Hippocampal formation (tissue), 2 donors: ENCODE results near the gene SYN1.
"Not testable (repeated sequence)": the region's sequence is repeated elsewhere in the genome, so short reads cannot be mapped to it uniquely, and the experiment has no call there.

ENCODE experiments used
- DNase-seq, 2 donors: peaks; one replicate each; lab custom pipeline; 2025; lab: John Stamatoyannopoulos, UW

SYN1 gene

GRCh38 chrX:47634871-47635575, 15.4 kb upstream of the SYN1 start:
- DNase-seq: no peak

- no peak for DNase-seq
Observed at GRCh38 chrX:47633689-47634590, 14.3 kb upstream of the SYN1 start.

GRCh38 chrX:47632666-47633065, 13.0 kb upstream of the SYN1 start:
- DNase-seq: no peak

DNA sequence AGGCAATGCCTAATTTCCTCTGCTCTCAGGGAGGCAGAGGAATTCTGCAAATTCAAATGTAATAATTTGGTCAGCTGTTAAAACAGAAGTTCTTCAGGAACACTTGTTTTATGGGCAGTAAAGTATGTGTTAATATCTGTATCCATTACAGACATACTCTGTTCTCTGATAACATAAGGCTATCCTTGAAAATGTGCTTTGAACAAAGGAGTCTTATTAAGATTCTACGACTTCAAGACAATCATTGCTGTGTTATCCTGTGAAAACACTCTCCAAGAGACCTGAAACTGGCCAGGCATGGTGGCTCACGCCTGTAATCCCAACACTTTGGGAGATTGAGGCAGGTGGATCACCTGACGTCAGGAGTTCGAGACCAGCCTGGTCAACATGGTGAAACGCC, 12.0 kb upstream of the SYN1 start:
- no peak for DNase-seq

DNA sequence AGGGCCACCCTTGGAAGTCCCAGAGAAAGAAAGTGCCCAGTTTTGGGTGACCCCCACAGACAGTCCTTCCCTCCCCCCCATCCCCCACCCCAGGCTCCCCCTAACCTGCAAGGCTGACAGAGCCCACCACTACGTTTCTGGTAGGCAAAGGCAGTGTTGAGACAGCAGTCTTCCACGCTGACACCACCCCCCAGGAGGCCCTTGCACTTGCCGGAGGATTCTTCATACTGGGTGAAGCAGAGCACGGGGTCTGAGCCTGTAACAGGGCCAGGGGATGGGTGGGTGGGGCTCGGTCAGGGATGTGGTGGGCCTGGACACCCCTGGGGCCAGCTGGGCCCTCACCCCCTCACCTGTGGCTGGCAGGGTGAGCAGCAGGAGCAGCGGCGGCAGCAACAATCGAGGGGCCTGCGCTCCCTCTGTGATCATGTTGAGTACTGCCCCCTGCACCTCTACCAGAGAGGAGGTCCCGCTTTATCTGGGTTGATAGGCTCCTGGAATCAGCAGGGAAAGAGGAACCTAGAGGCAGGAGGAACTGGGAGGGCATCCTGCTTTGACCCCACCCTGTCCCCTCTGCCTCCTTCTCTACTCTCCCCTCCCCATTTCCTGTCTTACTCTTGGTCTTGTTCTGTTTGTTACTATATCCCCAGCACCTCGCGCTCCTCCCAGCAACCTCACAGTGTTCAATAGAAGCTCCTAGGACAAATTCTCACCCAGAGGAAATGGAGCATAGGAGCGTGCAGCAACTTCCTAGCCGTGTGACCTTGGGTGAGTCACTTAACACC, 10.0 kb upstream of the SYN1 start, which contains the start of gene CFP:
CFP (minus strand) TSS at position 512 of the 782 bp plus-strand sequence; CDS start at position 426, 86 bp downstream.
- DNase-seq: no peak

DNA sequence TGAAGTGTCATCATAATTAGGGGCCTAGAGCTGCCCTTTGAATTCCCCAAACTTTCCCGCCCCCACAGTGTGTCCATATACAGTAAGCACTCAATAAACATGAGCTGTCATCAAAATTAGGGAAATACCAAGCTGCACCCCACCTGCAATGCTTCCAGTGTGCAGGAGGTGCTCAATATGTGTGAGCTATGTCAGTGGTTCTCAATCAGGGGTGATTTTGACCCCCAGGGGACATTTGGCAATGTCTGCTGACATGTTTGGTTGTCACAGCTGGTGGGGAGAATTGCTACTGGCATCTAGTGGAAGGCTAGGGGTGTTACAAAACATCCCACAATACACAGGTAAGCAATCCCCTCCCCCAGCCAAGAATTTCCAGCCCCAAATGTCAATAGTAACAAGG, 9.3 kb upstream of the SYN1 start:
- no peak for DNase-seq

- no peak for DNase-seq
Observed at GRCh38 chrX:47625365-47625764, 5.7 kb upstream of the SYN1 start.

GRCh38 chrX:47623540-47624027, 3.9 kb upstream of the SYN1 start:
- peak; percentile 10 to 16 for DNase-seq

GRCh38 chrX:47621851-47622250, 2.2 kb upstream of the SYN1 start:
- no peak for DNase-seq

- DNase-seq: no peak
Observed at GRCh38 chrX:47620303-47620685, 637 bp upstream of the SYN1 start.

DNA sequence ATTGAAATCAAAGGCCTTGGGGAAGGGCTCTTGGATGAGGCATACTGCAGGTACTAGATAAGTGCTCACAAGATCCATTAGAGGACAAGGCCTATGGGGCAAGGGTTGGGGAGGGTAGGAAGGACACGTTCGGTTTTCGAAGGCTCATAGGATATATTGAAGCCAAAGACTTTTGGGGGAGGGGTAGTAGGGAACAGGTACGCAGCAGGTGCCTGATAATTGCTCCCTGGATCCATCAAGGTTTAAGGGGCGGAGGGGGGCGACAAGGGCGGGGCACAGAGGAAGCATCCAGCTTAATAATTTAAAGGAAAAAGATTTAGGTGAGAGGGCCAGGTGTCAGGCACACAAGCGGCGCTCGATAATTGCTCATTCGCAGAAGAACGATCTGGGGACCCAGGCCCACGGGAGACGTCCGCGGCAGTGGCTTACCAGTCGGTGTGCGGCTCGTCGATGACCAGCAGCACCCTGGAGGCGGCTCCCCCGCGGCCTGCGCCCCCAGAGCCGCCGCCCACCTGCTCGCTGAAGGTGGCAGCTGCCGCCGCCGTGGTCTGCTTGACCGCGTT, 653 bp downstream of the SYN1 start:
- no peak for DNase-seq

- DNase-seq: no peak
Observed at GRCh38 chrX:47614618-47615017, 5.0 kb downstream of the SYN1 start.

GRCh38 chrX:47613082-47613481, 6.6 kb downstream of the SYN1 start:
- DNase-seq: no peak

GRCh38 chrX:47612418-47612817, 7.2 kb downstream of the SYN1 start:
- DNase-seq: no peak

- DNase-seq: no peak
Observed at GRCh38 chrX:47611926-47612325, 7.7 kb downstream of the SYN1 start.

- no peak for DNase-seq
Observed at GRCh38 chrX:47611489-47611888, 8.2 kb downstream of the SYN1 start.

GRCh38 chrX:47610511-47610910, 9.1 kb downstream of the SYN1 start:
- DNase-seq: no peak

DNA sequence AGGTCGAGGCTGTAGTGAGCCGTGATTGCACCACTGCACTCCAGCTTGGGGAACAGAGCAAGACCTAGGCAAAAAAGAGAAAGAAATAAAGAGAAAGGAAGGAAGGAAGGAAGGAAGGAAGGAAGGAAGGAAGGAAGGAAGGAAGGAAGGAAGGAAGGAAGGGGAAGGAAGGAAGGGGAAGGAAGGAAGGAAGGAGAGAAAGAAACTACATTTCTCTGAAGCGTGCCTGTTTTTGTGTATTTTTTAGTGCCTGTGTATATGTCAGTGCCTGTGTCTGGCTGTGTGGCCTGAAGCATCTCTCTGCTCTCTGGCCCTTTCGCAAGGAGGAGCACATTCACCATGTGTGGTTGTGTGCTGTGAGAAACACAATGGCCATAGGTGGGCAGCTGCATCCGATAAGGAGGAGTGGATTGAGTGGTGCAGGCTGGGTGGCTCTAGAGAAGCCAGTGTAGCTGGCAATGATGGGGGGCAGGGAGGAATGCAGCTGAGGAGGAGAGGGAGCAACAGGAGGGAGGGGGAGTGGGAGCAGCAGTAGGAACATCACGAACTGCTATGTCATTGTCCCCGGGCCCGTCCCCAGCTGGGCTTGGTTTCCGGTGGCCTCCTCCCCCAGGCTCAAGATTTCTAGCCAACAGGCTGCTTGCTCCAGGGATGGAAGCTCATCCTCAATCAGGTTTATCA, 11.4 kb downstream of the SYN1 start:
- DNase-seq: no peak

GRCh38 chrX:47607091-47607490, 12.6 kb downstream of the SYN1 start:
- no peak for DNase-seq

- no peak for DNase-seq
Observed at GRCh38 chrX:47605024-47605423, 14.6 kb downstream of the SYN1 start.

GRCh38 chrX:47603125-47603524, 16.5 kb downstream of the SYN1 start:
- DNase-seq: not testable (repeated sequence)
